DOHH2 (cell line): ENCODE results near the gene TTC9B.

Source experiments
- CTCF ChIP-seq: fragments of 200-600 bp; sonication (generic); IDR thresholded peaks from one replicate; pipeline ENCODE4 v1.5.1; 2014; ENCODE audit warnings: antibody characterized with exemption, mild to moderate bottlenecking, low read depth, low read length; ENCODE audit not compliant: poor library complexity, severe bottlenecking
- EZH2phosphoT487 ChIP-seq: fragments of 200-600 bp; sonication (generic); IDR thresholded peaks from 2 replicates; pipeline ENCODE4 v1.6.1; 2017; ENCODE audit warnings: borderline replicate concordance, mild to moderate bottlenecking, antibody characterized with exemption, low read length, moderate library complexity, mixed read lengths

- no peak for TF ChIP-seq CTCF
- TF ChIP-seq EZH2phosphoT487: no peak
Observed at GRCh38 chr19:40190891-40191835, 27.0 kb downstream of the TTC9B start, which contains the start of gene MAP3K10.
